IMR-90 (cell line): ENCODE results near the gene ARSH. TPM values are rescaled to one million over a fixed set of nuclear protein-coding genes. Genes with fewer than 3 reads are reported as not detected.
A peak's percentile ranks its signal among the peaks of the same experiment; 100 is the strongest.

Experiments
- ATAC-seq: fragments of 200-7000 bp; cut with Tn5 transposase; 2 replicates; pipeline ENCODE4 v1.9.1; 2020; ENCODE audit warnings: low read depth, mild to moderate bottlenecking, moderate library complexity
- BruUV-seq: library from RNA; stranded (reverse); fragments of 400-500 nt; replicated peaks from 2 replicates; lab custom pipeline; 2021; lab: Mats Ljungman, UMichigan
- CTCF ChIA-PET: fragments of 300-600 bp; formaldehyde crosslinking; extraction: SDS; loops from one replicate; lab custom pipeline; 2021; ENCODE audit warnings: antibody characterized with exemption; lab: Yijun Ruan, JAX
- POLR2A ChIA-PET: fragments of 300-600 bp; sonication (Branson Sonifier 250); formaldehyde crosslinking; loops from one replicate; lab custom pipeline; 2022; ENCODE audit warnings: antibody characterized with exemption; ENCODE audit not compliant: unreplicated experiment; lab: Charles Lee
- DNase-seq: peaks from one replicate; pipeline ENCODE4 v3.0.0; 2013
- H2AFZ ChIP-seq: replicated peaks from 2 replicates; pipeline ENCODE3; 2013; ENCODE audit warnings: low read length, mild to moderate bottlenecking; ENCODE audit not compliant: poor library complexity
- H2AK5ac ChIP-seq: 2 replicates; pipeline ENCODE4 v1.6.1; 2013; ENCODE audit warnings: low read depth, low read length, inconsistent platforms
- H2AK9ac ChIP-seq: replicated peaks from 2 replicates; pipeline ENCODE3; 2013; ENCODE audit warnings: mild to moderate bottlenecking, low read depth, low read length, moderate library complexity; ENCODE audit not compliant: poor library complexity
- H2BK120ac ChIP-seq: 2 replicates; pipeline ENCODE4 v1.6.1; 2013; ENCODE audit warnings: low read depth, low read length, inconsistent platforms
- H2BK15ac ChIP-seq: 3 replicates; pipeline ENCODE4 v1.6.1; 2013; ENCODE audit warnings: low read depth, low read length, inconsistent platforms
- H2BK20ac ChIP-seq: 2 replicates; pipeline ENCODE4 v1.6.1; 2013; ENCODE audit warnings: low read depth, mild to moderate bottlenecking, inconsistent platforms, low read length, moderate library complexity
- H2BK5ac ChIP-seq: 2 replicates; pipeline ENCODE4 v1.6.1; 2013; ENCODE audit warnings: mild to moderate bottlenecking, low read depth, low read length, inconsistent platforms; ENCODE audit not compliant: poor library complexity, severe bottlenecking
- H3K14ac ChIP-seq: replicated peaks from 2 replicates; pipeline ENCODE4 v1.6.1; 2013; ENCODE audit warnings: low read depth, low read length, inconsistent platforms
- H3K18ac ChIP-seq: 2 replicates; pipeline ENCODE4 v1.6.1; 2013; ENCODE audit warnings: low read depth, low read length, control low read depth
- H3K23ac ChIP-seq: 2 replicates; pipeline ENCODE4 v1.6.1; 2013; ENCODE audit warnings: low read depth, low read length, inconsistent platforms
- H3K27ac ChIP-seq: 2 replicates; pipeline ENCODE4 v1.5.1; 2013; ENCODE audit warnings: mild to moderate bottlenecking, control low read depth, low read length; ENCODE audit not compliant: insufficient read depth
- H3K27me3 ChIP-seq: 2 replicates; pipeline ENCODE4 v1.6.1; 2013; ENCODE audit warnings: low read length; ENCODE audit not compliant: control insufficient read depth, insufficient read depth
- H3K36me3 ChIP-seq: 2 replicates; pipeline ENCODE4 v1.6.1; 2013; ENCODE audit warnings: low read length, mixed read lengths; ENCODE audit not compliant: control insufficient read depth, insufficient read depth
- H3K4ac ChIP-seq: 2 replicates; pipeline ENCODE4 v1.6.1; 2013; ENCODE audit warnings: low read depth, low read length, inconsistent platforms
- H3K4me1 ChIP-seq: 2 replicates; pipeline ENCODE4 v1.6.1; 2013; ENCODE audit warnings: low read length, mixed read lengths; ENCODE audit not compliant: control insufficient read depth, insufficient read depth
- H3K4me2 ChIP-seq: 2 replicates; pipeline ENCODE4 v1.6.1; 2013; ENCODE audit warnings: low read depth, mild to moderate bottlenecking, control low read depth, low read length, moderate library complexity
- H3K4me3 ChIP-seq: 2 replicates; pipeline ENCODE4 v1.5.1; 2013; ENCODE audit warnings: low read depth, mild to moderate bottlenecking, control low read depth, low read length, moderate library complexity; ENCODE audit not compliant: insufficient read depth
- H3K56ac ChIP-seq: 2 replicates; pipeline ENCODE4 v1.6.1; 2013; ENCODE audit warnings: low read length, inconsistent platforms; ENCODE audit not compliant: insufficient read depth; ENCODE audit errors: extremely low read depth
- H3K79me1 ChIP-seq, 2 experiments: 2 replicates each; pipeline ENCODE4 v1.6.1; 2013; ENCODE audit warnings: low read length in 2 of 2, inconsistent platforms in 1 of 2, low read depth in 1 of 2
- H3K9ac ChIP-seq: 2 replicates; pipeline ENCODE4 v1.6.1; 2013; ENCODE audit warnings: low read depth, low read length, control low read depth
- H3K9me1 ChIP-seq: 2 replicates; pipeline ENCODE4 v1.6.1; 2013; ENCODE audit warnings: low read length, inconsistent platforms; ENCODE audit not compliant: insufficient read depth
- H3K9me3 ChIP-seq: 2 replicates; pipeline ENCODE4 v1.6.1; 2013; ENCODE audit warnings: low read length; ENCODE audit not compliant: control insufficient read depth, insufficient read depth
- H4K20me1 ChIP-seq: 2 replicates; pipeline ENCODE4 v1.6.1; 2013; ENCODE audit warnings: low read length, inconsistent platforms; ENCODE audit not compliant: insufficient read depth
- H4K5ac ChIP-seq: 2 replicates; pipeline ENCODE4 v1.6.1; 2013; ENCODE audit warnings: mild to moderate bottlenecking, low read depth, low read length, control low read depth
- H4K8ac ChIP-seq, 2 experiments: 2 replicates each; pipeline ENCODE4 v1.6.1; 2013; ENCODE audit warnings: low read depth in 2 of 2, low read length in 2 of 2, control low read depth in 1 of 2, inconsistent platforms in 1 of 2
- H4K91ac ChIP-seq: 2 replicates; pipeline ENCODE4 v1.6.1; 2013; ENCODE audit warnings: low read depth, low read length, inconsistent platforms; ENCODE audit not compliant: insufficient read depth
- BHLHE40 ChIP-seq: fragments of 150-350 bp; IDR thresholded peaks from 2 replicates; pipeline ENCODE4 v1.6.1; 2016; ENCODE audit warnings: mild to moderate bottlenecking, low read depth, low read length
- MAZ ChIP-seq: IDR thresholded peaks from 2 replicates; pipeline ENCODE4 v1.6.1; 2012; ENCODE audit warnings: low read depth, mild to moderate bottlenecking, low read length, improper control_type of control experiment, moderate library complexity, borderline replicate concordance
- POLR2A ChIP-seq: IDR thresholded peaks from 2 replicates; pipeline ENCODE4 v1.6.1; 2012; ENCODE audit warnings: mild to moderate bottlenecking, low read depth, low read length
- USF2 ChIP-seq: fragments of 150-350 bp; IDR thresholded peaks from 2 replicates; pipeline ENCODE4 v1.6.1; 2017; ENCODE audit warnings: mild to moderate bottlenecking, antibody characterized with exemption, low read length, low read depth
- WGBS, 2 experiments: methylation state at CpG; one replicate each; pipeline versions ENCODE4 v1.1.5 to v1.1.7; 2013; ENCODE audit warnings: missing lambda C conversion rate in 2 of 2; ENCODE audit not compliant: insufficient read length in 1 of 2; ENCODE audit errors: extremely low coverage in 2 of 2; 5-methylcytosine and 5-hydroxymethylcytosine counted together
- dilution Hi-C: fragments of 300-500 bp; cut with HindIII; formaldehyde crosslinking; loops from one replicate; pipeline ENCODE4 v1.14.3; 2018; ENCODE audit warnings: low sequenced_read_pairs; ENCODE audit not compliant: unreplicated experiment
- in situ Hi-C: fragments of 300-500 bp; cut with MboI; formaldehyde crosslinking; loops from 3 replicates; pipeline ENCODE4 v1.14.3; 2019; ENCODE audit warnings: low sequenced_read_pairs, inconsistent platforms, mixed read lengths
- intact Hi-C: fragments of 100-400 bp; cut with micrococcal nuclease; formaldehyde crosslinking; loops from 2 replicates; pipeline ENCODE4 v1.10.0; 2022
- polyA plus RNA-seq, 3 experiments: library from polyadenylated mRNA; depleted of rRNA; stranded (reverse); fragments of >200 nt; gene quantifications; 2 replicates each; pipeline ENCODE4 v1.2.3, GENCODE V29; 2012; ENCODE audit warnings: low replicate concordance in 1 of 3
- total RNA-seq: library from RNA; depleted of rRNA; stranded (reverse); fragments of >200 nt; gene quantifications from 2 replicates; pipeline ENCODE4 v1.2.3, GENCODE V29; 2012

Gene ARSH
- total and polyA plus RNA-seq, 2 of the 4 experiments (the other 2 are of a cell fraction): not detected

- no peak overlapping the region for H4K91ac ChIP-seq
- H3K4me2 ChIP-seq: 0 out of 2 replicates have a peak overlapping the region, but pooled peaks have one; percentile 8
- dilution Hi-C loops: no loop called here
- H3K4ac ChIP-seq: no peak overlapping the region
- no peak overlapping the region; the same call in 1 of the 2 replicates for H3K9ac ChIP-seq
- no TSS peak for BruUV-seq
- no peak overlapping the region for H3K27ac ChIP-seq
- H2AK9ac ChIP-seq: no peak overlapping the region
- ChIA-PET CTCF (no interaction called here), POLR2A (no interaction called here)
- no peak overlapping the region for H2BK120ac ChIP-seq
- no peak for TF ChIP-seq USF2
- TF ChIP-seq MAZ: no peak
- no peak for TF ChIP-seq POLR2A
- TF ChIP-seq BHLHE40: no peak
- in situ Hi-C loops: no loop called here
- H3K56ac ChIP-seq: no peak overlapping the region
- H3K4me3 ChIP-seq: no peak overlapping the region
- peaks cover 1% of the 10 kb centered on the region; the same call in 1 of the 2 replicates for H3K4me1 ChIP-seq
- H3K9me1 ChIP-seq: no peaks in the 10 kb centered on the region
- no peak overlapping the region for H2BK20ac ChIP-seq
- H4K5ac ChIP-seq: no peak overlapping the region
- no peak overlapping the region for H2BK5ac ChIP-seq
- H3K27me3 ChIP-seq: no peaks in the 10 kb centered on the region
- peak overlapping the region; percentile 57 for H2AFZ ChIP-seq
- H4K8ac ChIP-seq: no peak overlapping the region
- intact Hi-C loops: no loop called here
- ATAC-seq (no peak), DNase-seq (peak; percentile 29)
- no peak overlapping the region for H2BK15ac ChIP-seq
- H3K23ac ChIP-seq: no peak overlapping the region
- H3K9me3 ChIP-seq: peaks cover 5% of the 10 kb centered on the region; the same call in 1 of the 2 replicates
- 53% methylated on average over 14 of the region's 27 CpGs; no CpG with 5 or more reads in 1 of the 2 experiments for WGBS, 2 experiments
- no peaks in the 10 kb centered on the region for H4K20me1 ChIP-seq
- no peak overlapping the region for H3K18ac ChIP-seq
- H3K36me3 ChIP-seq: no peaks in the 10 kb centered on the region
- no peaks in the 10 kb centered on the region for H3K79me1 ChIP-seq
- no peak overlapping the region for H3K14ac ChIP-seq
- H2AK5ac ChIP-seq: no peak overlapping the region
Measured at GRCh38 chrX:2967998-2968909, 38.1 kb upstream of the ARSH start.
